Upper lobe of right lung (tissue), 1 donor: ENCODE data around the gene NCS1. TPM values are rescaled to one million over a fixed set of nuclear protein-coding genes. Genes with fewer than 3 reads are reported as not detected.

Experiments used
- ATAC-seq: fragments of 200-7000 bp; cut with Tn5 transposase; one replicate; pipeline ENCODE4 v1.9.1; 2020; ENCODE audit warnings: mild to moderate bottlenecking, moderate library complexity
- DNase-seq: peaks from one replicate; pipeline ENCODE4 v3.0.0-alpha.2; 2020
- H3K27ac ChIP-seq: fragments of 200-600 bp; one replicate; pipeline ENCODE4 v1.8.0; 2022
- H3K27me3 ChIP-seq: fragments of 200-600 bp; one replicate; pipeline ENCODE4 v1.8.0; 2022; ENCODE audit warnings: mild to moderate bottlenecking
- H3K36me3 ChIP-seq: fragments of 200-600 bp; one replicate; pipeline ENCODE4 v1.8.0; 2022
- H3K4me1 ChIP-seq: fragments of 200-600 bp; one replicate; pipeline ENCODE4 v1.8.0; 2022
- H3K4me3 ChIP-seq: fragments of 200-600 bp; one replicate; pipeline ENCODE4 v1.8.0; 2022; ENCODE audit warnings: mild to moderate bottlenecking
- H3K9me3 ChIP-seq: fragments of 200-600 bp; one replicate; pipeline ENCODE4 v1.8.0; 2022
- CTCF ChIP-seq: fragments of 200-600 bp; IDR thresholded peaks from one replicate; pipeline ENCODE4 v1.8.0; 2022; ENCODE audit warnings: antibody characterized with exemption
- intact Hi-C: fragments of 100-400 bp; cut with DNase I; formaldehyde crosslinking; loops from one replicate; pipeline ENCODE4 v1.11.0; 2022
- total RNA-seq: library from RNA; stranded (reverse); fragmentation: NEBNext Ultra II Directional; extraction: Animal tissue kit (Norgen Biotek cat#: 25700); gene quantifications from one replicate; pipeline ENCODE4 v1.2.1, GENCODE V29; 2021
- donor health status: DM: no; HTN: yes; CAD: no; lungs with severe emphysema.

The NCS1 gene
- total RNA-seq, 1 donor from 2014 or later: 5.7 TPM

- Histone ChIP-seq H3K4me1 (peaks cover 6% of the 10 kb centered on the region), H3K27me3 (no peaks in the 10 kb centered on the region), H3K4me3 (no peak overlapping the region), H3K9me3 (no peaks in the 10 kb centered on the region), H3K36me3 (no peaks in the 10 kb centered on the region), H3K27ac (no peak overlapping the region)
- DNase-seq: no peak
- no peak for TF ChIP-seq CTCF
- intact Hi-C loops: no loop called here
- no peak for ATAC-seq
Measured at GRCh38 chr9:130283539-130284248, 111.5 kb downstream of the NCS1 start.

- no peaks in the 10 kb centered on the region for H3K27me3 ChIP-seq
- DNase-seq (peak; percentile 53), ATAC-seq (no peak)
- H3K27ac ChIP-seq: no peak overlapping the region
- intact Hi-C loops: no loop called here
- H3K4me3 ChIP-seq: no peak overlapping the region
- no peak for TF ChIP-seq CTCF
- peaks cover 6% of the 10 kb centered on the region for H3K4me1 ChIP-seq
- no peaks in the 10 kb centered on the region for H3K36me3 ChIP-seq
- H3K9me3 ChIP-seq: no peaks in the 10 kb centered on the region
Measured at GRCh38 chr9:130284249-130284625, 112.0 kb downstream of the NCS1 start.

- Histone ChIP-seq H3K4me1 (peaks cover 6% of the 10 kb centered on the region), H3K27me3 (peaks cover 2% of the 10 kb centered on the region), H3K36me3 (no peaks in the 10 kb centered on the region), H3K4me3 (no peak overlapping the region), H3K9me3 (no peaks in the 10 kb centered on the region), H3K27ac (no peak overlapping the region)
- TF ChIP-seq CTCF: no peak
- intact Hi-C loops: no loop called here
- DNase-seq: no peak
- ATAC-seq: no peak
Measured at GRCh38 chr9:130284690-130285089, 112.5 kb downstream of the NCS1 start.

- no peak for TF ChIP-seq CTCF
- Histone ChIP-seq H3K27me3 (peaks cover 6% of the 10 kb centered on the region), H3K4me1 (peaks cover 6% of the 10 kb centered on the region), H3K9me3 (no peaks in the 10 kb centered on the region), H3K36me3 (no peaks in the 10 kb centered on the region), H3K27ac (no peak overlapping the region), H3K4me3 (no peak overlapping the region)
- DNase-seq: peak; percentile 53
- intact Hi-C loops: no loop called here
- ATAC-seq: no peak
Measured at GRCh38 chr9:130285271-130285670, 113.1 kb downstream of the NCS1 start.

GRCh38 chr9:130286072-130286770 lies 114.0 kb downstream of the NCS1 start:
- ATAC-seq: no peak
- Histone ChIP-seq H3K27me3 (peaks cover 6% of the 10 kb centered on the region), H3K36me3 (no peaks in the 10 kb centered on the region), H3K4me1 (peaks cover 11% of the 10 kb centered on the region), H3K4me3 (no peak overlapping the region), H3K27ac (peak overlapping the region; percentile 61), H3K9me3 (no peaks in the 10 kb centered on the region)
- no peak for DNase-seq
- intact Hi-C loops: no loop called here
- no peak for TF ChIP-seq CTCF

Other genes with a start within 250 kb of the NCS1 start
- gene FNBP1, start 129.2 kb upstream of the NCS1 start, total RNA-seq: 50.0 TPM
- gene GPR107, start 118.5 kb upstream of the NCS1 start, total RNA-seq: 39.3 TPM
- gene HMCN2, start 93.4 kb downstream of the NCS1 start, total RNA-seq: 7.8 TPM